HepG2 (cell line): ENCODE measurements around the gene AMHR2. TPM values are rescaled to one million over a fixed set of nuclear protein-coding genes. Genes with fewer than 3 reads are reported as not detected.

Experiments
- HNF4A ChIP-seq: sonication (generic); formaldehyde crosslinking; IDR thresholded peaks from 2 replicates; pipeline ENCODE4 v1.4.0; 2020; ENCODE audit warnings: missing genetic modification reagents
- ZNF546 ChIP-seq: sonication (generic); formaldehyde crosslinking; conservative IDR thresholded peaks from 2 replicates; pipeline ENCODE4 v1.8.1; 2023; ENCODE audit warnings: mild to moderate bottlenecking, missing genetic modification reagents
- ZNF547 ChIP-seq: sonication (generic); formaldehyde crosslinking; IDR thresholded peaks from 2 replicates; pipeline ENCODE4 v1.5.1; 2020; ENCODE audit warnings: mild to moderate bottlenecking, missing genetic modification reagents
- ZNF564 ChIP-seq: sonication (generic); formaldehyde crosslinking; IDR thresholded peaks from 2 replicates; pipeline ENCODE4 v1.8.1; 2023; ENCODE audit warnings: mild to moderate bottlenecking, missing genetic modification reagents
- ZNF747 ChIP-seq: sonication (generic); formaldehyde crosslinking; IDR thresholded peaks from 2 replicates; pipeline ENCODE4 v1.8.1; 2023; ENCODE audit warnings: missing genetic modification reagents, mild to moderate bottlenecking, borderline replicate concordance
- ZNF749 ChIP-seq: sonication (generic); formaldehyde crosslinking; IDR thresholded peaks from 2 replicates; pipeline ENCODE4 v1.8.0; 2022; ENCODE audit warnings: mild to moderate bottlenecking, missing genetic modification reagents, moderate library complexity, borderline replicate concordance
- polyA plus RNA-seq, 8 experiments: library from polyadenylated mRNA; depleted of rRNA in 3 of 8; stranded (reverse) in 7 of 8; unstranded in 1 of 8; fragments of >200 nt; fragmentation: Illumina TruSeq in 4 of 8; extraction: Trizol in 4 of 8; gene quantifications; 2 replicates each; pipeline versions ENCODE4 v1.2.1 to v1.2.3, GENCODE V29; 2011 to 2016; ENCODE audit warnings: low read depth in 4 of 8, missing spikeins in 1 of 8, mixed read lengths in 1 of 8; ENCODE audit not compliant: insufficient read depth in 1 of 8
- total RNA-seq, 5 experiments: library from RNA; depleted of rRNA; stranded (reverse); fragments of >200 nt; fragmentation: Illumina TruSeq; extraction: Trizol; gene quantifications; 2 replicates each; pipeline ENCODE4 v1.2.3, GENCODE V29; 2016; ENCODE audit warnings: low read depth in 1 of 5
- TF ChIP-seq, protein P1 (sequence below): sonication (generic); formaldehyde crosslinking; IDR thresholded peaks from 2 replicates; pipeline ENCODE4 v1.8.1; 2022; ENCODE audit warnings: low read depth, mild to moderate bottlenecking, missing genetic modification reagents
- TF ChIP-seq, protein P2 (sequence below), 2 experiments: fragments of 450-650 bp in 1 of 2; sonication (generic) in 1 of 2; formaldehyde crosslinking; IDR thresholded peaks; 2 replicates each; pipeline versions ENCODE4 v1.5.0 to v1.8.0; 2020 to 2022; ENCODE audit warnings: mild to moderate bottlenecking in 1 of 2, missing genetic modification reagents in 1 of 2
- TF ChIP-seq, protein P3 (sequence below): sonication (generic); formaldehyde crosslinking; IDR thresholded peaks from 2 replicates; pipeline ENCODE4 v1.8.1; 2023; ENCODE audit warnings: mild to moderate bottlenecking, missing genetic modification reagents, borderline replicate concordance
- TF ChIP-seq, protein P4 (sequence below): sonication (generic); formaldehyde crosslinking; IDR thresholded peaks from 2 replicates; pipeline ENCODE4 v1.4.0; 2020; ENCODE audit warnings: missing genetic modification reagents, borderline replicate concordance
- TF ChIP-seq, protein P5 (sequence below): sonication (generic); formaldehyde crosslinking; IDR thresholded peaks from 2 replicates; pipeline ENCODE4 v1.5.0; 2020; ENCODE audit warnings: mild to moderate bottlenecking, missing genetic modification reagents, borderline replicate concordance
- TF ChIP-seq, protein P6 (sequence below): sonication (generic); formaldehyde crosslinking; IDR thresholded peaks from 2 replicates; pipeline ENCODE4 v1.8.0; 2022; ENCODE audit warnings: missing genetic modification reagents, low read depth, mild to moderate bottlenecking, borderline replicate concordance
- TF ChIP-seq, protein P7 (sequence below): sonication (generic); formaldehyde crosslinking; IDR thresholded peaks from 2 replicates; pipeline ENCODE4 v1.4.0; 2020; ENCODE audit warnings: mild to moderate bottlenecking, missing genetic modification reagents
- TF ChIP-seq, protein P8 (sequence below): sonication (generic); formaldehyde crosslinking; IDR thresholded peaks from 2 replicates; pipeline ENCODE4 v1.9.0; 2021; ENCODE audit warnings: missing genetic modification reagents, mild to moderate bottlenecking, borderline replicate concordance

AMHR2 gene
- total and polyA plus RNA-seq, 2 of the 13 experiments (the other 11 are each of a cell fraction or from before 2014, with no cell fraction given) = 0.24 to 0.58 TPM

DNA sequence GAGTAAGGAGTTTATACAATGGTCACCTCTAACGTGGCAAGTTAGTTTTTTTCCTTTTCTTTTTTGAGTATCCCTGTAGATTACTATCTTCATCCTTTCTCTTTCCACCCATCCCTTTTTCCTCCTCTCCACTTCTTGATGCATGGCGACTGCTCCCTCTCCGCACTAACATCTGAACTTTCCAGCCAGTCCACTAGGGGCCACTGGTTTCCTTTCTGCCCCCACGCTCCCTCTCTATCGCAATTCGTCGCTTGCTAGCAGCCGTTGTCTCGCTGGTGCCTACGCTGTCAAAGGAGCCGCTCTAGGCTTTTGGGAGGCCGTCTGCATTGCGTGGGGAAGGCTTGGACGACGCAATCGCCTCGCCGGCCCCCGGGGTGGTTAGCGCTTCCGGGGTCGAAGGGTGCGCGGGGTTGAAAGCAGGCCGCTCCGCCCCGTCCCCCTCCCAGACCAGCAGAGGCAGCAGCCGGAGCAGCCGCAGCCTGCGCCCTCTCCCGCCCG lies 28.1 kb downstream of the AMHR2 start, which contains the start of gene PCBP2 (continued):
- TF ChIP-seq, protein P1, sequence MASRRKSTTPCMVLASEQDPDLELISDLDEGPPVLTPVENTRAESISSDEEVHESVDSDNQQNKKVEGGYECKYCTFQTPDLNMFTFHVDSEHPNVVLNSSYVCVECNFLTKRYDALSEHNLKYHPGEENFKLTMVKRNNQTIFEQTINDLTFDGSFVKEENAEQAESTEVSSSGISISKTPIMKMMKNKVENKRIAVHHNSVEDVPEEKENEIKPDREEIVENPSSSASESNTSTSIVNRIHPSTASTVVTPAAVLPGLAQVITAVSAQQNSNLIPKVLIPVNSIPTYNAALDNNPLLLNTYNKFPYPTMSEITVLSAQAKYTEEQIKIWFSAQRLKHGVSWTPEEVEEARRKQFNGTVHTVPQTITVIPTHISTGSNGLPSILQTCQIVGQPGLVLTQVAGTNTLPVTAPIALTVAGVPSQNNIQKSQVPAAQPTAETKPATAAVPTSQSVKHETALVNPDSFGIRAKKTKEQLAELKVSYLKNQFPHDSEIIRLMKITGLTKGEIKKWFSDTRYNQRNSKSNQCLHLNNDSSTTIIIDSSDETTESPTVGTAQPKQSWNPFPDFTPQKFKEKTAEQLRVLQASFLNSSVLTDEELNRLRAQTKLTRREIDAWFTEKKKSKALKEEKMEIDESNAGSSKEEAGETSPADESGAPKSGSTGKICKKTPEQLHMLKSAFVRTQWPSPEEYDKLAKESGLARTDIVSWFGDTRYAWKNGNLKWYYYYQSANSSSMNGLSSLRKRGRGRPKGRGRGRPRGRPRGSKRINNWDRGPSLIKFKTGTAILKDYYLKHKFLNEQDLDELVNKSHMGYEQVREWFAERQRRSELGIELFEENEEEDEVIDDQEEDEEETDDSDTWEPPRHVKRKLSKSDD (CRISPR knock-in tag) = peak; percentile 71; the same call in 1 of the 2 replicates
- TF ChIP-seq ZNF546 (CRISPR knock-in tag) (no peak), ZNF547 (CRISPR knock-in tag) (no peak), ZNF747 (CRISPR knock-in tag) (peak; percentile 81; the same call in 1 of the 2 replicates), HNF4A (CRISPR knock-in tag) (peak; percentile 55), ZNF564 (CRISPR knock-in tag) (no peak; the same call in 1 of the 2 replicates), ZNF749 (peak; percentile 63; the same call in 1 of the 2 replicates)
- TF ChIP-seq, protein P2, sequence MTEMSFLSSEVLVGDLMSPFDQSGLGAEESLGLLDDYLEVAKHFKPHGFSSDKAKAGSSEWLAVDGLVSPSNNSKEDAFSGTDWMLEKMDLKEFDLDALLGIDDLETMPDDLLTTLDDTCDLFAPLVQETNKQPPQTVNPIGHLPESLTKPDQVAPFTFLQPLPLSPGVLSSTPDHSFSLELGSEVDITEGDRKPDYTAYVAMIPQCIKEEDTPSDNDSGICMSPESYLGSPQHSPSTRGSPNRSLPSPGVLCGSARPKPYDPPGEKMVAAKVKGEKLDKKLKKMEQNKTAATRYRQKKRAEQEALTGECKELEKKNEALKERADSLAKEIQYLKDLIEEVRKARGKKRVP (CRISPR knock-in tag; IDR thresholded peaks at IDR 0.05) = peak in 1 of 2 experiments; percentile 96; a peak in 2 of 4 replicates
- TF ChIP-seq, protein P3, sequence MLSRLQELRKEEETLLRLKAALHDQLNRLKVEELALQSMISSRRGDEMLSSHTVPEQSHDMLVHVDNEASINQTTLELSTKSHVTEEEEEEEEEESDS (CRISPR knock-in tag) = 0 out of 2 replicates have a peak, but pooled peaks have one; percentile 26
- TF ChIP-seq, protein P4, sequence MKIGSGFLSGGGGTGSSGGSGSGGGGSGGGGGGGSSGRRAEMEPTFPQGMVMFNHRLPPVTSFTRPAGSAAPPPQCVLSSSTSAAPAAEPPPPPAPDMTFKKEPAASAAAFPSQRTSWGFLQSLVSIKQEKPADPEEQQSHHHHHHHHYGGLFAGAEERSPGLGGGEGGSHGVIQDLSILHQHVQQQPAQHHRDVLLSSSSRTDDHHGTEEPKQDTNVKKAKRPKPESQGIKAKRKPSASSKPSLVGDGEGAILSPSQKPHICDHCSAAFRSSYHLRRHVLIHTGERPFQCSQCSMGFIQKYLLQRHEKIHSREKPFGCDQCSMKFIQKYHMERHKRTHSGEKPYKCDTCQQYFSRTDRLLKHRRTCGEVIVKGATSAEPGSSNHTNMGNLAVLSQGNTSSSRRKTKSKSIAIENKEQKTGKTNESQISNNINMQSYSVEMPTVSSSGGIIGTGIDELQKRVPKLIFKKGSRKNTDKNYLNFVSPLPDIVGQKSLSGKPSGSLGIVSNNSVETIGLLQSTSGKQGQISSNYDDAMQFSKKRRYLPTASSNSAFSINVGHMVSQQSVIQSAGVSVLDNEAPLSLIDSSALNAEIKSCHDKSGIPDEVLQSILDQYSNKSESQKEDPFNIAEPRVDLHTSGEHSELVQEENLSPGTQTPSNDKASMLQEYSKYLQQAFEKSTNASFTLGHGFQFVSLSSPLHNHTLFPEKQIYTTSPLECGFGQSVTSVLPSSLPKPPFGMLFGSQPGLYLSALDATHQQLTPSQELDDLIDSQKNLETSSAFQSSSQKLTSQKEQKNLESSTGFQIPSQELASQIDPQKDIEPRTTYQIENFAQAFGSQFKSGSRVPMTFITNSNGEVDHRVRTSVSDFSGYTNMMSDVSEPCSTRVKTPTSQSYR (CRISPR knock-in tag) = peak; percentile 31; the same call in 1 of the 2 replicates
- TF ChIP-seq, protein P5, sequence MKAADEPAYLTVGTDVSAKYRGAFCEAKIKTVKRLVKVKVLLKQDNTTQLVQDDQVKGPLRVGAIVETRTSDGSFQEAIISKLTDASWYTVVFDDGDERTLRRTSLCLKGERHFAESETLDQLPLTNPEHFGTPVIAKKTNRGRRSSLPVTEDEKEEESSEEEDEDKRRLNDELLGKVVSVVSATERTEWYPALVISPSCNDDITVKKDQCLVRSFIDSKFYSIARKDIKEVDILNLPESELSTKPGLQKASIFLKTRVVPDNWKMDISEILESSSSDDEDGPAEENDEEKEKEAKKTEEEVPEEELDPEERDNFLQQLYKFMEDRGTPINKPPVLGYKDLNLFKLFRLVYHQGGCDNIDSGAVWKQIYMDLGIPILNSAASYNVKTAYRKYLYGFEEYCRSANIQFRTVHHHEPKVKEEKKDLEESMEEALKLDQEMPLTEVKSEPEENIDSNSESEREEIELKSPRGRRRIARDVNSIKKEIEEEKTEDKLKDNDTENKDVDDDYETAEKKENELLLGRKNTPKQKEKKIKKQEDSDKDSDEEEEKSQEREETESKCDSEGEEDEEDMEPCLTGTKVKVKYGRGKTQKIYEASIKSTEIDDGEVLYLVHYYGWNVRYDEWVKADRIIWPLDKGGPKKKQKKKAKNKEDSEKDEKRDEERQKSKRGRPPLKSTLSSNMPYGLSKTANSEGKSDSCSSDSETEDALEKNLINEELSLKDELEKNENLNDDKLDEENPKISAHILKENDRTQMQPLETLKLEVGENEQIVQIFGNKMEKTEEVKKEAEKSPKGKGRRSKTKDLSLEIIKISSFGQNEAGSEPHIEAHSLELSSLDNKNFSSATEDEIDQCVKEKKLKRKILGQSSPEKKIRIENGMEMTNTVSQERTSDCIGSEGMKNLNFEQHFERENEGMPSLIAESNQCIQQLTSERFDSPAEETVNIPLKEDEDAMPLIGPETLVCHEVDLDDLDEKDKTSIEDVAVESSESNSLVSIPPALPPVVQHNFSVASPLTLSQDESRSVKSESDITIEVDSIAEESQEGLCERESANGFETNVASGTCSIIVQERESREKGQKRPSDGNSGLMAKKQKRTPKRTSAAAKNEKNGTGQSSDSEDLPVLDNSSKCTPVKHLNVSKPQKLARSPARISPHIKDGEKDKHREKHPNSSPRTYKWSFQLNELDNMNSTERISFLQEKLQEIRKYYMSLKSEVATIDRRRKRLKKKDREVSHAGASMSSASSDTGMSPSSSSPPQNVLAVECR (CRISPR knock-in tag) = peak; percentile 86
- TF ChIP-seq, protein P6, sequence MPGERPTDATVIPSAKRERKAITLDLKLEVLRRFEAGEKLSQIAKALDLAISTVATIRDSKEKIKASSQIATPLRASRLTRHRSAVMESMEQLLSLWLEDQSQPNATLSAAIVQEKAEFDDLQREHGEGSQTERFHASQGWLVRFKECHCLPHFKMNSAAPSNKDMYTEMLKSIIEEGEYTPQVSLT (CRISPR knock-in tag) = no peak
- TF ChIP-seq, protein P7, sequence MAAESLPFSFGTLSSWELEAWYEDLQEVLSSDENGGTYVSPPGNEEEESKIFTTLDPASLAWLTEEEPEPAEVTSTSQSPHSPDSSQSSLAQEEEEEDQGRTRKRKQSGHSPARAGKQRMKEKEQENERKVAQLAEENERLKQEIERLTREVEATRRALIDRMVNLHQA (CRISPR knock-in tag) = no peak
- TF ChIP-seq, protein P8, sequence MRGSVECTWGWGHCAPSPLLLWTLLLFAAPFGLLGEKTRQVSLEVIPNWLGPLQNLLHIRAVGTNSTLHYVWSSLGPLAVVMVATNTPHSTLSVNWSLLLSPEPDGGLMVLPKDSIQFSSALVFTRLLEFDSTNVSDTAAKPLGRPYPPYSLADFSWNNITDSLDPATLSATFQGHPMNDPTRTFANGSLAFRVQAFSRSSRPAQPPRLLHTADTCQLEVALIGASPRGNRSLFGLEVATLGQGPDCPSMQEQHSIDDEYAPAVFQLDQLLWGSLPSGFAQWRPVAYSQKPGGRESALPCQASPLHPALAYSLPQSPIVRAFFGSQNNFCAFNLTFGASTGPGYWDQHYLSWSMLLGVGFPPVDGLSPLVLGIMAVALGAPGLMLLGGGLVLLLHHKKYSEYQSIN (CRISPR knock-in tag) = no peak
